Measurements from ENCODE around the gene CORO2A.
"Not testable (repeated sequence)": the region's sequence is repeated elsewhere in the genome, so short reads cannot be mapped to it uniquely, and the experiment has no call there.

CORO2A gene

GRCh38 chr9:98191181-98191608 is 1.2 kb downstream of the CORO2A start:
- DNase-seq: no peak

- no peak for DNase-seq
These were observed 1.7 kb downstream of the CORO2A start for GRCh38 chr9:98190757-98191105.

DNA sequence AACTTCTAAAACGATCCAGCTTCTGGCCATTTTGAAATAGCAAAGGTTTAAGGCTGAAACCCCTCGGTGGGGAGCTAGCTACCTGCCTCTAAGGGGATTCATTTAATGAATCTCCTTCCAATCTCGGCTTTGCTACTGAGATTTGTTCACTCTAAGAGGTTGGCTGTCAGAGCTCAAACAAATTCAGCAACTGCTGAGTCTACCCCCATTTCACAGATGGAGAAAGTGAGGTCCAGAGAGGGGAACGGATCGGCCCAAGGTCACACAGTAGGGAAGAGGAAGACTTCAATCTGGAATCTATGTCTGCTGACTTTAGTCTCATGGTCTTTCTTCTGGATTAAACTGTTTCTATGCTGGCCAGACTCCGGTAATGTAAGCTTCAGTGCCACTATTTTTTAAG is 3.0 kb downstream of the CORO2A start:
- no peak for DNase-seq

DNA sequence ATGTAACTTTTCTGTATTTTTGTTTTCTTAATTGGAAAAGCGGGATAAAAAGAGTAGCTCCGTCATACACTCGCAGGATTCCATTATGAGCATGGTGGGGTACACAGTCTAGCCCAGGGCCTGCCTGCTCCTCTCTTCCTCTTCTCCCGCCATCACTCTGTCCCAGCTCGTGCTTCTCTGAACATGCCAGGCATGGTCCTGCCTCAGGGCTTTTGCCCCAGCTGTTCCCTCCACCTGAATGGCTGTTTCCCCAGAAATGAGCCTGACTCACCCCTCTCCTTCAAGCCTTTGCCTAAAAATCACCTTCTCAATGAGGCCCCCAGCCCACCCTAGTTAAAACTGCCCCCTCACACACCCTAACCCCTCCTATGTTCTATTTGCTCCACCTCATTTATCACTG is 4.5 kb downstream of the CORO2A start:
- DNase-seq: no peak

- DNase-seq: no peak
These were observed 6.2 kb downstream of the CORO2A start for GRCh38 chr9:98186236-98186635.

- DNase-seq: no peak
These were observed 6.7 kb downstream of the CORO2A start for GRCh38 chr9:98185611-98186171.

DNA sequence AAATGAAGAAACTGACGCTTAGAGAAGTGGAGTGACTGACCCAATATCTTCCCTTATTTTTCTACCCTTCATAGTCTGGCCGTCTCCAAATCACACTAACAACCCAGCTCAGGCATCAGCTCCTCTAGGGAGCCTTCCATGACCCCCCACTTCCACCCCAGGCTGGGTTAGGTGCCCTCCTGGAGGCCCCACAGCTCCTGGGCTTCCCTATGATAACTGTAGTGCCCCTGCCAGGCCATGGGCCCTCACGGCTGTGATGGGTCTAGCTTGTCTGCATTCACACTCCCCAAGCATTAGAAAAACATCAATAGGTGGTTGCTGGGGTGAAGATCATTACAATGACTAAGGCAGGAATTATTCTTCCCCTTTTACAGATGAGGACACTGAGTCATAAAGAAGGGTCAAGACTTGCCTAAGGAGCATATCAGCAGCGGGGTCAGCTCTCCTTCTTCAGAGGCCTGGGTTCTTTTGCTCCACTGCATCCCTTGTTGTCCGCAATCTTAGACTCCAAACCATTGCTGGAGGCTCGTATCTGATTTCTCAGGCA is 7.3 kb downstream of the CORO2A start:
- DNase-seq: no peak

DNA sequence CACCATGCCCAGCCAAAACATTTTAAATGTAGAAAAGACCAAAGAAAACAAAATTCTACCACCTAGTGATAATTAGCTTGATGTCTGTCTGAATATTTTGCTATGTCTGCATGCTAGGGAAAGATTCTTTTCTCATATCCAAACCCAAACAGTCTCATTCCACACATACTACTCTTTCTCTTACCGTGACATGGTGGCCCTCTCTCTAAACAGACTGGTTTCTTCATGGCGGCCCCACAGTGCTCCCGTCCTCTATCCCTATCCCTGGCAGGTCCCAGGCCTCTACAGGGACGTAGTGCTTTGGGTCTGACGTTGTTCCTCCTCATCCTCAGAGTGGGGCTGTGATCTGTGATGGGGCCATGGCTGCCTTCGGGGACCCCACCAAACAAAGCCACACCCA is 8.1 kb downstream of the CORO2A start:
- DNase-seq: no peak

DNA sequence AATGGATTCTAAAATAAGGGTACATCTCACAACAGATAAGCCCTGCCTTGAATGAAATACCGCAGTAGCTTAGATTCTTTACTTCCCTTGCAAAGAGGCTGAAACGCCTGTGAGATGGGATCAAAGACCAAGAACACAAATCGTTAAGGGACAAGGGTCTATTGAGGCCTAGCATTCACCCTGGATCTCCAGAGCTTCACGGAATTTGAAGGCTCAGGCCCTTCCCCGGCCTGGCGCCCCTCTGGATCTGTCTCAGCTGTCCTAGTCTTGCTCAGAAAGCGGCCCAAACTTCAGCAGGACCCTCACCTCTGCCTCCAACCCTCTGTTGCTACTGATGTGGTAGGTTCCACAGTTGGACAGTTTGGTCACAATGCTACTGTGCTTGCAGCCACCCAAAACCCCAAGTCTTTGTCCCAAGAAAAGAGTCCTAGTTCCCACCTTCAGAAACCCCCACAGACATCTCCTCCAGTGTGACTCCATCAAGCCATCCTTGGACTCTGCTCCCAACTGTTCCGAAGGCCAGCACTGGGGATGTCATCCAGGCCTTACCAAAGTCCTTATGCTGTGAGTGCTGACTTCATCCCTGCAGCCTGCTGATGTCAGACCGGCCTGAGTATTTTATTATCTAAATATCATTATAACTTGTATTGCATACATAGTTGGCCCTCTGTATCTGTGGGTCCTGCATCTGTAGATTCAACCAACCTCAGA is 9.4 kb downstream of the CORO2A start:
- DNase-seq: no peak

- no peak for DNase-seq
These were observed 10.2 kb downstream of the CORO2A start for GRCh38 chr9:98182069-98182820.

- DNase-seq: no peak
These were observed 10.7 kb downstream of the CORO2A start for GRCh38 chr9:98181746-98182068.

- DNase-seq: no peak
These were observed 11.4 kb downstream of the CORO2A start for GRCh38 chr9:98180996-98181395.

DNA sequence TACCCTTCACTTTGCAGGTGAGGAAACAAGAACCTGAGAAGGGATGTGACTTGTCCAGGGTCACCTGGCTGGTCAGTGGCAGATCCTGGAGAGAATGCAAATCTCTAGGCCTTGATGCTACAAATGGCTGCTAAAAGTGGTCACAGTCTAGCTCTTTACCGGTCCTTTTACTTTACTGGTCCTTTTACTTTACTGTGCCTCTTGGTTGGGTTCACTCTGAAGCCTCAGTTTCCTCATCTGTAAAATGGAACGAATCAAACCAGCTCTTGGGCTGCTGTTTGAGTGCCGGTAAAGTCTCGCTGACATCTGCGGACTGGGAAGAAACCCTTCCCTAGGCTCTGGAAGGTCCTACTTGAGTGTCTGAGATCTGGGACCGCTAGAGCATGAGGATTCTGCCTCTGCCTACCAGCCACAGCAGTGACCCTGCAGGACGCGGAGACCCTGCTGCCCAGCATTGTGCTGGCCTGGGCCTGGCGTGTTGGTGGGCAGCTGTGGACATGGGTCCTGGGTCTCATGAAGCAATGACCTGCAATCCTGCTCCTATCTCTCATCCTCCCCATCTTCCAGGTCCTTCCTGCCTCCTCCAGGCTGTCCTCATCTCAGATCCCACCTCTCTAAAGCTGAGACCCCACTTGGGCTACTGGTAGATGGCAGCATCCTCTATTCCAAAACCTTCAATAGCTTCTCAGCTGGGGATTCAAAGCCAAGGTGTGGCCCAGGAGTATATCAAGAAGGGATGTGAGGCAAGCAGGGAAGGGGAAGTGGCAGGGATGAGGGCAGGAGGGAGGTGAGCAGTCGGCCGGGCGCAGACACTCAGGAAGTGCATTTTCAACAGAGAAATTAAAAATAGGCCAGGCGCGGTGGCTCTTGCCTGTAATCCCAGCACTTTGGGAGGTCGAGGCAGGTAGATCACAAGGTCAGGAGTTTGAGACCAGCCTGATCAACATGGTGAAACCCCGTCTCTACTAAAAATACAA is 13.3 kb downstream of the CORO2A start:
- DNase-seq: no peak

DNA sequence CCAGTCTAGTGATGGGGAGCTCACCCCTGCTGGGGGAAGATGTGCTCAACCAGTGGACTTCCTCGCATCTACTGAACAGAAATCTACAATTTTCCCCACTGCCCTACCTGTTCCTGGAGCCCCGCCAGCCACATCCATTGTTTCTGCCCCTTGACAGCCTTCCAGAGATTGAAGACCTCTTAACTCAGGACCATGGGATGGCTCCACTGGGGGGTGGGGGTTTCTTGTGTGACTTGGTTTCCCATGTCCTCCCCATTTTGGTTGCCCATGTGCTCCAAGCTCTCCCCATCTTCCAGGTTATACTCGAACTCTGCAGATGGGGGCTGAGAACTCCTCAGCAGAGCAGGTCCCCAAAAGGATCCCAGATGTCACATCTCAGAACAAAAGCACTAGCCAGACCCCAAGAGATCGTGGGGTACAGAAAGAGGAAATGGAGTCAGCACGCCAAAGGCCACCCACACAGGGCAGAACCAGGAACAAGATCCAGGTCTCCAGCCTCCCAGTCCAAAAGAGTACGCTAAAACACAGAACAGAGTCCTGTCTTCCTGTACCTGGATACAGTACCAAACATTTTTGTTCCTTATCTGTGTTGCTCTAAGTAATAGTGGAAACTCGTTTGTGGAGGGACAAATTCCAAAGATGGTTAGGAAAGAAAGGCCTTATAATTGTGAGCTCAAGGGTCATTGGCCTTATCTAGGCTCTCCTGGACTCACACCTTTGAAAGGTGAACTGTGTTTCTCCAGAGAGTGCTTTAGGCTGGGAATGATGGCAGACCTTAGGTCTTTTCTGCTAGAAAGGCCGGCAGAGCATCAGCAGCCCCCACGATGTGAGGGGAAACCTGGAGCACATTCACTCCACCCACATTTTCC is 15.8 kb downstream of the CORO2A start:
- DNase-seq: no peak

DNA sequence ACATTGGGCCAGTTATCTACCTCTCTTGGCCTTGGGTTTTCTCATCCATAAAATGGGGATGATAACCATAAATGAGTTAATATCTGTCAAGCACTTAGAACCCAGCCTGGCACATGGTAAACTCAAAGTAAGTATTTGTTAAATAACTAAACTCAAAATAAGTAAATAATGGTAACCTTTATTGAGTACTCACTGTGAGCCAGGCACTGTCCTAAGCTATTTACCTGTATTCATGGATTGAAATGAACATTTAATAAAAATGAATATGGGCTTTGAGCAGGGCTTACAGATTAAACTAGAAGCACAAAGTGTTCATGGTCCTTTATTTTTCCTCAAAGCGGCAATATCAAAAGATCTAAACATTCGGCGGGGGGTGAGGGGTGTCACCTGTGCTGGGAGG is 16.7 kb downstream of the CORO2A start:
- no peak for DNase-seq

GRCh38 chr9:98175028-98175569 is 17.3 kb downstream of the CORO2A start:
- DNase-seq: no peak

DNA sequence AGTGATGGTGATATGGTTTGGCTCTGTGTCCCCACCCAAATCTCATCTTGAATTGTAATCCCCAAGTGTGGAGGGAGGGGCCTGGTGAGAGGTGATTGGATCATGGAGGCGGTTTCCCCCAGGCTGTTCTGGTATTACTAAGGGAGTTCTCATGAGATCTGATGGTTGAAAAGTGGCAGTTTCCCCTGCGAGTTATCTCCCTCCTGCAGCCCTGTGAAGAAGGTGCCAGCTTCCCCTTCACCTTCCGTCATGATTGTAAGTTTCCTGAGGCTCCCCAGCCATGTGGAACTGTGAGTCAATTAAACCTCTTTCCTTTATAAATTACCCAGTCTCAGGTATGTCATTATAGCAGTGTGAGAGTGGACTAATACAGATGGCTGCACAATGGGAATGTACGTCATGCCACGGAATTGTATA is 17.9 kb downstream of the CORO2A start:
- not testable (repeated sequence) for DNase-seq

DNA sequence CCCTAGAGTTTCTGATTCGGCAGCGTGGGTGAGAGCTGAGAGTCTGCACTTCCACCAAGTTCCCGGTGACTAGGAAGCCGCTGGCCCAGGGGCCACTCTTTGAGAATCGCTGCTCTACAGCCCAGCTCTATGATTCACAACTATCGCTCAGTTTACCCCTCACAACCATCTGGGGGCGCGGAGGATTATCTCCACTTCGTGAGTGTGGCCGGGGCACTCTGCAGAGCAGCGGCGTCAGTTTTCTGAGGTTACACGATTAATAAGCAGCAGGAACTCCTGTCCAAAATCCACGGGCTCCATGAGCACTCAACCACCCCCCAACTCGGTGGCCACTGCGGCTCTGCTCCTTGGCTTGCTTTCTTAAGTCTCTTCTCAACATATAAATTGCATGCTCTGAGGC is 19.3 kb downstream of the CORO2A start:
- no peak for DNase-seq

DNA sequence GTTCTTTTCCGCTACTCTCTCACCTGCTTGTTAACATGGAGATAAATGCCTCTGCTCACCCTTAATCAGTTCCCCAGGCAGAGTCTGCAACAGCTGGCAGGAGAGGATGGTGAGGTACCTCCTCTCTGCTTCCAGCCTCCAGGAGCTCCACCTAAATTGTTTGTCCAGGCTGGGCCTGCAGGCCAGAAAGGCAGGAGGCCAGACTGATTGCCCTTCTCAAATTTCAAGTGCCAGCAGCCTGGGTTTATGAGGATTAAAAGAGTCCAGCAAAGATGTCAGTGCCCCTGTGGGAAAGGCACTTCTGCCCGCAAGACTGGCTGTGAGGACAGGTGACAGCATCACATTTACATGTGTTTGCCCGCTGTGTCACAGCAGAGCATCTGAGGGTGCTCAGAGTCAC is 19.8 kb downstream of the CORO2A start:
- no peak for DNase-seq

DNA sequence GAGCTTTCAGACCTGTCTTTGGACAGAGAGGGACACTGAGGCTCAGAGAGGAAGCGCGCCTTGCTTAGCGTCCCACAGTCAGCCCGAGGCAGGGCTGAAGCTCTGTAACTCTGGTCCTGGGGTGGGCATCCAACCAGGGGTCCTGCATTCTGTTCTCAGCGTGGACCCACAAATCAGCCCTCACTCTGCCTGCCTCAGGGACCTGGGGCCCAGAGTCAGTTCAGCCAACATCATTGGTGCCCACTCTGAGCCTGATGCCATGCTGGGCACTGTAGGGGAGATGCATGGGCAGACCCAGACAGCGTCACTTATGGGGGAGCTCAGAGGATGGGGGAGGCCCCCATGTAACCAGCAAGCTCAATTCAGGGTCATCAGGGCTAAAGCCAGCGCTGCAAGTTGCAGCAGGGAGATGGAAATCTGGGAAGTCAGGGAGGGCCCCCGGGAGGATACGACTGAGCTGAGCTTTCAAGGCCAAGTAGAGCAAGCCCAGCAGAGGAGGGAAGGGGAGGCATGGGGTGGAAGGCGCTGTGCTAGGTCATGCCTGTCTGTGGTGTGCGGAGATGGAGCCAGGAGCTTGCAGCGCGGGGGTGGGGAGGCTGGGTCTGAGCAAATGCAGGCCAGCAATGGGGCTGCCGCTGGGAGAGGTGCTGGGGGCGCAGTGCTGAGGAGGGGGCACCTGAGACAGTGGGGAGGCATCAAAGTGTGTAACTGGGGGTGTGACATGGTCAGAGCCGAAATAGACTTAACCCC is 21.1 kb downstream of the CORO2A start:
- DNase-seq: no peak

GRCh38 chr9:98168941-98169488 is 23.4 kb downstream of the CORO2A start:
- no peak for DNase-seq

Measured in activated naive CD4-positive, alpha-beta T cell (primary cell).